GM20431 (cell line): Measurements from ENCODE around the gene ADIRF.
"Not testable (repeated sequence)": the region's sequence is repeated elsewhere in the genome, so short reads cannot be mapped to it uniquely, and the experiment has no call there.

Experiments used
- in situ Hi-C: fragments of 300-500 bp; cut with MseI, MboI; formaldehyde crosslinking; loops from one replicate; pipeline ENCODE4 v1.15.0; 2020; ENCODE audit warnings: low sequenced_read_pairs; ENCODE audit not compliant: unreplicated experiment

The ADIRF gene

DNA sequence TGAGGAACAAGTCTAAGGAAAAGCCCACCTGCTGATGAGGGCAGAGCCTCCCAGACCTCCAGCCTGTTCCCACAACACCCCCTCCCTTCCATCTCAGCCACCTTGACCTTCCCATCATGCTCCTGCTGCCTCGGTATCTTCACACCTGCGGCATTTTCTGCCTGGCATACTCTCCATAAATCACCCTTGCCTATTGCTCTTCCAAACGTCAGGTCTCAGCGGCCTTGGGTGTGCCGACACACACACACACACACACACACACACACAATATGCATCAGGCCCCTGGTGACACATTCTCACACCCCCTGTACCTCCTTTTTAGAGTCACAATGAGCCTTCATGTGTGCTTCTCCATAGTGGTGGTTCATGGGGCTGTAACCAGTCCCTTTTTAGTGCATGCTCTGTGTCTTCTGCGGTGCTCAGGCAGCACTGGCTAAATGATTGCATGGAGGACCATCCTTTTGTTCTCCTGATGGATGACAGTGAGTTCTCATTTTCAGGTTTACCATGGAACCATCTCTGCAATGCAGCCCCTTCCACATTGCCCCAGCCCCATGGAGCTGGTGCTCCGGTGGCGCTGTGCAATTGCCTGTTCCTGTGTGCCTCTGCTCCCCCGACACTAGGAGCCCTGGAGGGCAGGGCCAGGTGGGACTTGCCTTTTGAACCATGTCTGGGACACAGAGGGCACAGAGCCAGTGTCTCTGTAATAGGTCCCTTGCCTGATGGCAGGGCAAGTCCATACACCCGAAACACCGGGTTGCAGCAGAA, 4.5 kb downstream of the ADIRF start:
- in situ Hi-C loops = no loop called here

DNA sequence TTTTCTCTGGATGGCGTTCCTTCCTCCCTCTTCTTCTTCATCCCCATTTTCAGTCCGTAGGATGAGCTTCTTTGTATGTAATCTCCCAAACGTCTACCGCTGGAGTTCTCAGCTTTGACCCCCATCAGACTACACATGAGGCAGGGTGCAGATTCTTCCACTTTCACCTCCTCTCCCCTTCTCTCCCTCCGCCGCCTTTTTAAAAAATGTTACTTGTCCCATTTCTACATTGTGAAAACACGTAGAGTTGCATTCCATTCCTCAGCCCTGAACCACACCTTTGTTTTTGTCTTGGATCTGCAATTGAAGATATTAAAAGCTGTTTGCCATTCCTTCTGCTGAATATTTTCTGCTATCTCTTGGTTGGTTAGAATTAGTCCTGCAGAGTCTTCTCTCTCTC, 6.2 kb downstream of the ADIRF start:
- in situ Hi-C loops = no loop called here

DNA sequence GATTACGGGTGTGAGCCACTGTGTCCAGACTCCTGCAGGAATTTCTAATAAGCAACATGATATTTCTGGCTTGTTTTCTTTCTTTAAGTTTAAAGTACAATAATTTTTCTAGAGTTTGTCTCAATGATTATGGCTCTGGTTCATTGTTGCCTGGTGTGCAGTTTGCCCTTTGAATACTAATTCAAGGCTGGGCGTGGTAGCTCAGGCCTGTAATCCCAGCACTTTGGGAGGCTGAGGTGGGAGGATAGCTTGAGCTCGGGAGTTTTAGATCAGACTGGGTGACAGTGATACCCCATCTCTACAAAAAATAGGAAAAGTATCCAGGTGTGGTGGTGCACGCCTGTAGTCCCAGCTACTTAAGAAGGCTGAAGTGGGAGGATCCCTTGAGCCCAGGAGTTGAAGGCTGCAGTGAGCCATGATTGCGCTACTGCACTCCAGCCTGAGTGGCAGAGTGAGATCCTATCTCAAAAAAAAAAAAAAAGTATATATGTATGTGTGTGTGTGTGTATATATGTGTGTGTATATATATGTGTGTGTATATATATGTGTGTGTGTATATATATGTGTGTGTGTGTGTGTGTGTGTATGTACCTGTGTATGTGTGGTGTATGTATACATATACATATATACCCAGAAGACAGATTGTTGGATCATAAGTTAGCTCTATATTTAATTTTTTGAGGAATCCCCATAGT, 8.2 kb downstream of the ADIRF start:
- in situ Hi-C loops = no loop called here

DNA sequence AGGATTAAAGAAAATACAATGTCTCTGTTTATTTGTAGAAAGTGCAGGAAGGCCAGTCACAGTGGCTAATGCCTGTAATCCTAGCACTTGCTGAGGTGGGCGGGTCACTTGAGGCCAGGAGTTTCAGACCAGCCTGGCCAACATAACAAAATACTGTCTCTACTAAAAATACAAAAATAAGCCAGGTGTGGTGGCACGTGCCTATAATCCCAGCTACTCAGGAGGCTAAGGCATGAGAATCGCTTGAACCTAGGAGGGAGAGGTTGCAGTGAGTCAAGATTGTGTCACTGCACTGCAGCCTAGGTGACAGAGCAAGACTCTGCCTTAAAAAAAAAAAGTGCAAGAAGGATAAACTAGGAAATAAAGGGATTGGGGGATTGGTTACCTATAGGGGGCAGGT, 10.2 kb downstream of the ADIRF start:
- in situ Hi-C loops = not testable (repeated sequence)

DNA sequence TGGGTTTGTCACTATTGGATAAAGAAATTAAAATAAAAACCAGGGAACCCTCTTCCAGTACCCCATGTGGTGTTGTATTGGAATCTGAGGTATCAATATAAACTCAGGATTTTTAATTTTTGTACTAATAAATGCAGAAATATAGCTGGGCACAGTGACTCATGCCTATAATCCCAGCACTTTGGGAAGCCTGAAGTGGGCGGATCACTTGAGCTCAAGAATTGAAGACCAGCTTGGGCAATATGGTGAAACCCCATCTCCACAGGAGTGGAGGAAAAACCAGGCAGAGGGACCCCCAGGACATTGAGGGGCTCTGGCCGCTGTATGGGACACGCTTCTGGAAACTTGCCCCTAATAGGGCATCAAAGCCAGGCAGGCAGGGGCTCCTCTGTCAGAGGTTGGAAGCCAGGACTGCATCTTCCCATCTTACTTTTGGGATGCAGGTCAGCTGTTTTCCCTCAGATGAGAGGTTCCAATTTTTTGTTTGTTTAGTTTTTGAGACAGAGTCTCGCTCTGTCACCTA, 11.1 kb downstream of the ADIRF start:
- in situ Hi-C loops = no loop called here

- in situ Hi-C loops = no loop called here
These were observed 11.7 kb downstream of the ADIRF start for GRCh38 chr10:86979977-86980448.

DNA sequence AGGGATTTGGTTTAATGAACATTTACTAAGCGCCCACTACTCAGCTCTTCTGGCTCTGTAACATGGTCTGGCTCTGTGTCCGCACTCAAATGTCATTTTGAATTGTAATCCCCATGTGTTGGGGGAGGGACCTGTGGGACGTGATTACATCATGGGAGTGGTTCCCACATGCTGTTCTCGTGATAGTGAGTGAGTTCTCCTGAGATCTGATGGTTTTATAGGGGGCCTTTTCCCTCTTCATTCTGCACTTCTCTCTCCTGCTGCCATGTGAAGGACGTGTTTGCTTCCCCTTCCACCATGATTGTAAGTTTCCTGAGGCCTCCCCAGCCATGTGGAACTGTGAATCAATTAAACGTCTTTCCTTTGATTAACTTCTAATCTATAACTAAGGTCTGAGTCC, 12.7 kb downstream of the ADIRF start:
- in situ Hi-C loops = not testable (repeated sequence)

DNA sequence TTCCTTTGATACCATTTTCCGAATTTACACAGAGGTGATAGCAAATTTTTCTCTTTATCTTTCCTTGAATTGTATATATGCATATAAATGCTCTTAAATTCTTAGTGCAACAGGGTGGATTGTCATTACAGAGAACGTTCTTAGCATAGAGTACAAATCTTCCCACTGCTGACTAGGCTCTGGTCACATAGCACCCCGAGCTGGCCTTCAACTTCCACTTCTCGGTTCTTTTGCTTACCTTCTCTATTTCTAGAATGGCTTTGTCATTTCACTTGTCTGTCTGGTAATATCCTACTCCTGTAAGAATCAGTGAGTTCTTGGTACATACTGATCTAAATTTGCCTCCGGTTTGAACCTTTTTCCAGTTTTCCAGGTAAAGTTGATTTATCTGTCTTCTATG, 13.4 kb downstream of the ADIRF start:
- in situ Hi-C loops = no loop called here

DNA sequence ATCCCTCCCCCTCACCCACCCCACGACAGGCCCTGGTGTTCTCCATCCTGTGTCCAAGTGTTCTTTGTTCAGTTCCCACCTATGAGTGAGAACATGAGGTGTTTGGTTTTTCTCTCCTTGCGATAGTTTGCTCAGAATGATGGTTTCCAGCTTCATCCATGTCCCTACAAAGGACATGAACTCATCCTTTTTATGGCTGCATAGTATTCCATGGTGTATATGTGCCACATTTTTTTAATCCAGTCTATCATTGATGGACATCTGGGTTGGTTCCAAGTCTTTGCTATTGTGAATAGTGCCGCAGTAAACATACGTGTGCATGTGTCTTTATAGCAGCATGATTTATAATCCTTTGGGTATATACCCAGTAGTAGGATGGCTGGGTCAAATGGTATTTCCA, 16.2 kb downstream of the ADIRF start:
- in situ Hi-C loops = not testable (repeated sequence)

GRCh38 chr10:86988520-86988919, 20.2 kb downstream of the ADIRF start:
- in situ Hi-C loops = no loop called here

- in situ Hi-C loops = not testable (repeated sequence)
These were observed 23.1 kb downstream of the ADIRF start for GRCh38 chr10:86991362-86991761.

DNA sequence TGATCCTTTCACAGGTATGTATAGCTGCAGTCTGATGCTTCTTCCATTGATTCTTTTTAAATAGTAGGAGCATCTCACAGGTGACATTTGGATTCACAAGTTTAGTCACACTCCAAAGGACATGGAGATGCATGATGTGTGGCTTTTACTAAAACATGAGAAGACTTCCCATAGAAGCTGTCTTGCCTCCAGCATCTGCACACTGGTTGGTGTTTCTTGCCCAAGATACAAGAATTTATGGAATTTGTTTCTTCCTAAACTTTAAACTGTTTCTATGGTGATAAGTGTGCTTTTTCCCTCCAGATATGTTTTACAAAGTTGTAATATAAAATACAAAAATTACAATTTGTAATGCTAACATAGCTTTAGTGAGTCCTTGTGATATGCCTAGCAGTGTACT, 24.2 kb downstream of the ADIRF start:
- in situ Hi-C loops = no loop called here

GRCh38 chr10:86992929-86993328, 24.6 kb downstream of the ADIRF start:
- in situ Hi-C loops = no loop called here

DNA sequence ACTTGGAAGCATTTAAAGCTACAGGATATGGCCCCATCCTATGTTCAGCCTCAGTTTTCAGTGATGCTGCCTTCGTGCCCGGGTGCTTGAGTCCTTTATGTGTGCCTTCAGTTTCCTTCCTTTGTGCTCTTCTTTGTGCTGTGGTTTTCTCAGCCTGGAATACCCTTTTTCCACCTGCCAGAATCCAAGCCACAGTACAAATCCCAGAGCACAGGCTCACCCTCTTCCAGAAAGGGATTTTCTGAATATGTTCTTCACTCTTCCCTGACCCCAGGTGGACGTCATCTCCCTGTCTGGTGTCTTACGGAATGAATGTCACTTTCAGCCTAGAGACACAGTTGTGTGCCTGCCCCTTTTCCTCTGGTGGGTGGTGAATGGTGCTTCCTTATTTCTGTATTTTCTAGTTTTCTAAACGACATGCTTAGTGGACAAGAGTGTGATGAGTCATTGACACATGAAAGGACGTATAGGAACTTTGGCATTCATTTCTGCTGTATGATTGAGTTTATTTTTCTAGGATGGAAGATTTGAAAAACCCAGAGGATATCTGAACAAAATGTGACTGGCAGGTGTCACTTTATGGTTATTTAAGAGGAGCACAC, 31.6 kb downstream of the ADIRF start:
- in situ Hi-C loops = not testable (repeated sequence)

DNA sequence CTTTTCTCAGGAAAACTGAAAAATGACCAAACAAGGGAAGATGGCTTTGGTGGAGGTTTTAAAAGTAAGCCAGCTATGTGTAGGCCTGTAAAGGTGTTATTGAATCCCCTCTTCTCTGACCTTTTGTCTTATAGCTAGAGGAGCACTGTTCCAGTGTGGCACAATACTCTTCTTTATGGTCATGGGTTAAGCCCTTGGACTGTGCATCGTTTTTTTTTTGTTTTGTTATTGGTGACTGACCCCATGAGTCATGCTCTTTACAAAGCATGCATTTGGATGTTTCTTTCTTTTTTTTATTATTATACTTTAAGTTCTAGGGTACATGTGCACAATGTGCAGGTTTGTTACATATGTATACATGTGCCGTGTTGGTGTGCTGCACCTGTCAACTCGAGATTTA, 32.2 kb downstream of the ADIRF start:
- in situ Hi-C loops = no loop called here

- in situ Hi-C loops = not testable (repeated sequence)
These were observed 38.8 kb downstream of the ADIRF start for GRCh38 chr10:87007124-87007523.

DNA sequence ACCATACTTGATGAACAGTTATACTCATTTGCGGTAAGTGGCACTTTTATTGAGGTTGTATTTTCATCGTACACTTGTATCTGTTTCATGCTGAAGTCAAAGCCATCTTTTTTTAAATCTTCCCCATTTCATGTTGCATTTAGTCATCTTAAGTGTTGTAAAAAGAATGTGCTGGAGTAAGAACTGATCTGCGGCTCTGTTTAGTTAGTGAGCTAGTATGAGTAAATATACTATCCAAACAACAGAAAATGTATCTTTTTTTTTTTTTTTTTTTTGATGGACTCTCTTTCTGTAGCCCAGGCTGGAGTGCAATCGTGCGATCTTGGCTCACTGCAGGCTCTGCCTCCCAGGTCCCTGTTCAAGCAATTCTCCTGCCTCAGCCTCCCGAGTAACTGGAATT, 39.4 kb downstream of the ADIRF start:
- in situ Hi-C loops = not testable (repeated sequence)

DNA sequence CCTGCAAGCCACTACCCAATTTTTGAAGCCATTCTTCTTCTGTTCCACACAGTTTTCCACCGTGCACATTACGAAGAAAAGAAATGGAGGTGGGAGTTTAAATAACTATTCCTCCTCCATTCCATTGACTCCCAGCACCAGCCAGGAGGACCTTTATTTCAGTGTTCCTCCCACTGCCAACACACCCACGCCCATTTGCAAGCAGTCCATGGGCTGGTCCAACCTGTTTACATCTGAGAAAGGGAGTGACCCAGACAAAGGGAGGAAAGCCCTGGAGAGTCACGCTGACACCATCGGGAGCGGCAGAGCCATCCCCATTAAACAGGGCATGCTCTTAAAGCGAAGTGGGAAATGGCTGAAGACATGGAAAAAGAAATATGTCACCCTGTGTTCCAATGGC, 40.0 kb downstream of the ADIRF start:
- in situ Hi-C loops = not testable (repeated sequence)

DNA sequence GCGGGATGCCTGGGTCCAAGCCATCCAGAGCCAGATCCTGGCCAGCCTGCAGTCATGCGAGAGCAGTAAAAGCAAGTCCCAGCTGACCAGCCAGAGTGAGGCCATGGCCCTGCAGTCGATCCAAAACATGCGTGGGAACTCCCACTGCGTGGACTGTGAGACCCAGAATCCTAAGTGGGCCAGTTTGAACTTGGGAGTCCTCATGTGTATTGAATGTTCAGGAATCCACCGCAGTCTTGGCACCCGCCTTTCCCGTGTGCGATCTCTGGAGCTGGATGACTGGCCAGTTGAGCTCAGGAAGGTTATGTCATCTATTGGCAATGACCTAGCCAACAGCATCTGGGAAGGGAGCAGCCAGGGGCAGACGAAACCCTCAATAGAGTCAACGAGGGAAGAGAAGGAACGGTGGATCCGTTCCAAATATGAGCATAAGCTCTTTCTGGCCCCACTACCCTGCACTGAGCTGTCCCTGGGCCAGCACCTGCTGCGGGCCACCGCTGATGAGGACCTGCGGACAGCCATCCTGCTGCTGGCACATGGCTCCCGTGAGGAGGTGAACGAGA, 40.9 kb downstream of the ADIRF start:
- in situ Hi-C loops = not testable (repeated sequence)

DNA sequence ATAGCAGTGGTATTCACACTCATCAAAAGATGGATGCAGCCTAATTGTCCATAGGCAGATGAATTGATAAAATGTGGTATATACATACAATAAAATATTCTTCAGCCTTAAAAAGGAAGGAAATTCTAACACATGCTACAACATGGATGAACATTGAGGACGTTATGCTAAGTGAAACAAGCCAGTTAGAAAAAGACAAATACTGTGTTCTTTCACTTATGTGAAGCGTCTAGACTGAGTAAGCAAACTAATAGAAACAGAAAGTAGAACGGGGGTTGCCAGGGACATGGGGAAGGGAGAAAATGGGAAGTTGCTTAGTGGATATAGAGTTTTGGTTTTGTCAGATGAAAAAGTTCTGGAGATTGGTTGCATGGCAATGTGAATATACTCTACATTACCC, 45.2 kb downstream of the ADIRF start:
- in situ Hi-C loops = not testable (repeated sequence)
